Measurements from ENCODE around the gene STK38L.

STK38L gene

DNA sequence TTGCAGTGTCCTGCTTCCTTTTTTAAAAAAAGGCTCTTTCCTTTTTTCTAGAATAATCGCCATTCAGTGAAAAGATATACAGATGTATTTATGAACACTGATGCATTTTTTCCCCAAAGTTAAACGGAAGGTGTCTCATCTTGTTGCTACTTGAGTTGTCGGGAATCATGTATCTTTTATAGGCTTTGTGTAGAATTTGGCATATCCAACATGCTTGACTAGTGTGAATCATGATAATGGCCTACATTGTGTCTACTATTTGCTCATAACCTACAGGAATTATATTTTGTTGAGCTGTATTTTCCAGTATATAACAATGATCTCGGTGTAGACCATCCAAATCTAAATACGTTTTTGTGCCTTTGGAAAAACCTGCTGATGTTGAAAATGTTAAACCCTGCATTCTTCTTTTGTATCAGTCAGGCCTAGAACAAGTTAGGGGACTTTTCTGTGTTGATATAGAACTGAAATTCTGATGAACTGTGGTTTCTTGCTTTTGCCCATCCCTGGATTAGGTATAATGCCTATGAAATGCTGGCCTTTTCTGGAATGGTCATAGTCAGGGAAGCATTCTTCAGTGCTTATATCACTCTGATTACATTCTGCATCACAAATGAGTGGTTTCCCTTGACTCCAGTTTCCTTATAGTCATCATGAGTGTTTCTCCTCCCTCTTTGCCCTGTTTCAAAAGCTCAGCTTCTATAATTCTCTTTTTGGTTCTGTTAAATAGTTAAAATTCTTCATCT, 99.3 kb downstream of the STK38L start:
- WGBS: 68% methylated on average over 5 of the region's 5 CpGs
- H4K8ac ChIP-seq (ENCODE audit: low read length): no peak overlapping the region
- H3K79me1 ChIP-seq (replicated peaks; ENCODE audit: low read length, poor library complexity, severe bottlenecking): peaks cover 11% of the 10 kb centered on the region
- H3K14ac ChIP-seq (ENCODE audit: low read length in 2 of 2): no peak overlapping the region
- H3K4ac ChIP-seq (ENCODE audit: low read depth in 1 of 2, low read length in 2 of 2): no peak overlapping the region
- no peak overlapping the region for H2BK120ac ChIP-seq (ENCODE audit: low read depth, low read length)
- H3K23ac ChIP-seq (ENCODE audit: low read length in 2 of 2): no peak overlapping the region
- no peak overlapping the region for H2BK12ac ChIP-seq (ENCODE audit: low read length in 2 of 2)
- H3K27me3 ChIP-seq (ENCODE audit: control insufficient read depth in 1 of 2, insufficient read depth in 1 of 2, low read length in 2 of 2): no peaks in the 10 kb centered on the region
- DNase-seq: peak; percentile 89
- H3K36me3 ChIP-seq (ENCODE audit: control insufficient read depth in 1 of 2, insufficient read depth in 2 of 2, low read depth in 1 of 2, low read length in 2 of 2): no peaks in the 10 kb centered on the region
- peak overlapping the region; percentile 71 for H3K27ac ChIP-seq (ENCODE audit: low read length, poor library complexity, severe bottlenecking)
- no peak overlapping the region for H3K4me3 ChIP-seq (ENCODE audit: insufficient read depth in 1 of 2, low read depth in 1 of 2, low read length in 2 of 2)
- H3K18ac ChIP-seq (ENCODE audit: low read depth in 1 of 2, low read length in 2 of 2): no peak overlapping the region
- H3K9me3 ChIP-seq (ENCODE audit: control insufficient read depth, low read length): no peaks in the 10 kb centered on the region
- no peak overlapping the region for H4K91ac ChIP-seq (ENCODE audit: low read length)
- peak overlapping the region; percentile 77 for H3K9ac ChIP-seq (ENCODE audit: low read length)
- no peak overlapping the region for H2AK5ac ChIP-seq (ENCODE audit: low read length, severe bottlenecking)
- H2BK5ac ChIP-seq (ENCODE audit: low read depth, low read length, poor library complexity, severe bottlenecking): no peak overlapping the region
- H2BK15ac ChIP-seq (ENCODE audit: low read depth, poor library complexity, severe bottlenecking): no peak overlapping the region
- H2AFZ ChIP-seq (ENCODE audit: low read depth, low read length): no peak overlapping the region
- no peak overlapping the region for H3K4me2 ChIP-seq (ENCODE audit: low read length, poor library complexity, severe bottlenecking)
- H3K4me1 ChIP-seq (ENCODE audit: control insufficient read depth, insufficient read depth, low read depth, low read length): no peaks in the 10 kb centered on the region

DNA sequence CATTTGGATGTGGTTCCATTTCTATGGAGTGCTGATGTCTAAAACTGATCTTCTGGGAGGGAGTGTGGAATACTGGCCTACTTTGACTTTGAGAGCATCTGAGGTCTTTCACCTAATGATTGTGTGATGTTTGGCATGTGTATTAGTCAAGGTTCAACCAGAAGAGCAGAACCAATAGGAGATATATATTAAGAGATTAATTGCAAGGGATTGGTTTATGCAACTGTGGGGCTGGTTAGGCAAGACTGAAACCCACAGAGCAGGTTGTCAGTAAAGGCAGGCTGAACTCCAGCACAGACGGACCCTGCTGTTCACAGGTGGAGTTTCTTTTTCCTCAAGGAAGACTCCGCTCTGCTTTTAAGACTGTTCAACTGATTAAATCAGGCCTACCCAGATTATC, 100.2 kb downstream of the STK38L start:
- H2BK5ac ChIP-seq (ENCODE audit: low read depth, low read length, poor library complexity, severe bottlenecking): no peak overlapping the region
- no peak overlapping the region for H3K4me2 ChIP-seq (ENCODE audit: low read length, poor library complexity, severe bottlenecking)
- no peak overlapping the region for H2BK120ac ChIP-seq (ENCODE audit: low read depth, low read length)
- H3K9ac ChIP-seq (ENCODE audit: low read length): peak overlapping the region; percentile 77
- H3K4me1 ChIP-seq (ENCODE audit: control insufficient read depth, insufficient read depth, low read depth, low read length): no peaks in the 10 kb centered on the region
- H3K27me3 ChIP-seq (ENCODE audit: control insufficient read depth in 1 of 2, insufficient read depth in 1 of 2, low read length in 2 of 2): no peaks in the 10 kb centered on the region
- H4K8ac ChIP-seq (ENCODE audit: low read length): no peak overlapping the region
- no peak overlapping the region for H3K4ac ChIP-seq (ENCODE audit: low read depth in 1 of 2, low read length in 2 of 2)
- H3K4me3 ChIP-seq (ENCODE audit: insufficient read depth in 1 of 2, low read depth in 1 of 2, low read length in 2 of 2): no peak overlapping the region
- H4K91ac ChIP-seq (ENCODE audit: low read length): no peak overlapping the region
- H3K36me3 ChIP-seq (ENCODE audit: control insufficient read depth in 1 of 2, insufficient read depth in 2 of 2, low read depth in 1 of 2, low read length in 2 of 2): no peaks in the 10 kb centered on the region
- WGBS: 94% methylated on average over 2 of the region's 2 CpGs
- no peak overlapping the region for H3K18ac ChIP-seq (ENCODE audit: low read depth in 1 of 2, low read length in 2 of 2)
- H2AK5ac ChIP-seq (ENCODE audit: low read length, severe bottlenecking): peak overlapping the region; percentile 83
- H2AFZ ChIP-seq (ENCODE audit: low read depth, low read length): no peak overlapping the region
- no peak overlapping the region for H3K23ac ChIP-seq (ENCODE audit: low read length in 2 of 2)
- DNase-seq: no peak
- no peak overlapping the region for H3K14ac ChIP-seq (ENCODE audit: low read length in 2 of 2)
- H2BK15ac ChIP-seq (ENCODE audit: low read depth, poor library complexity, severe bottlenecking): no peak overlapping the region
- H3K9me3 ChIP-seq (ENCODE audit: control insufficient read depth, low read length): no peaks in the 10 kb centered on the region
- peaks cover 11% of the 10 kb centered on the region for H3K79me1 ChIP-seq (replicated peaks; ENCODE audit: low read length, poor library complexity, severe bottlenecking)
- H2BK12ac ChIP-seq (ENCODE audit: low read length in 2 of 2): no peak overlapping the region
- peak overlapping the region; percentile 26 for H3K27ac ChIP-seq (ENCODE audit: low read length, poor library complexity, severe bottlenecking)

DNA sequence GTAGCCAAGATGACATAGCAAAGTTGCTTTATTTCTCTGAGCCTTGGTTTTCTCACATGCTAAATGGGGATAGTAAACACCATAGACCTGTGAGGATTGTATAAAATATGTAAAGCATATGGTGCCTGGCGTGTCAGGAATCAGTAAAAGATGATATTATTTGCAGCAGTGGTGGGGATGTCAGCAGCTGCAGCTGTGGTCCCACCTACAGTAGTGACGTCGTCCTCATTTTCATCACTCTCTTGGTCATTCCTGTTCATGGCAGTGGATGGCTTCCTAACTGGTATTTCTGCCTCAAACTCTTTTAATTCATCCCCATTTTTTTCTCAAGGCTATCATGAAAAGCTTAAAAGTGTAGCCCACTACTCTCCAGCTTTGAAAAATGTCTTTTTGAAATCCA, 100.7 kb downstream of the STK38L start:
- Histone ChIP-seq H3K27me3 (ENCODE audit: control insufficient read depth in 1 of 2, insufficient read depth in 1 of 2, low read length in 2 of 2) (no peaks in the 10 kb centered on the region), H3K14ac (ENCODE audit: low read length in 2 of 2) (no peak overlapping the region), H3K18ac (ENCODE audit: low read depth in 1 of 2, low read length in 2 of 2) (no peak overlapping the region), H3K36me3 (ENCODE audit: control insufficient read depth in 1 of 2, insufficient read depth in 2 of 2, low read depth in 1 of 2, low read length in 2 of 2) (no peaks in the 10 kb centered on the region), H2AK5ac (ENCODE audit: low read length, severe bottlenecking) (no peak overlapping the region), H3K4me2 (ENCODE audit: low read length, poor library complexity, severe bottlenecking) (no peak overlapping the region), H3K27ac (ENCODE audit: low read length, poor library complexity, severe bottlenecking) (no peak overlapping the region), H3K4me3 (ENCODE audit: insufficient read depth in 1 of 2, low read depth in 1 of 2, low read length in 2 of 2) (no peak overlapping the region), H2BK15ac (ENCODE audit: low read depth, poor library complexity, severe bottlenecking) (no peak overlapping the region), H3K4ac (ENCODE audit: low read depth in 1 of 2, low read length in 2 of 2) (no peak overlapping the region), H2AFZ (ENCODE audit: low read depth, low read length) (no peak overlapping the region), H3K79me1 (replicated peaks; ENCODE audit: low read length, poor library complexity, severe bottlenecking) (peaks cover 11% of the 10 kb centered on the region), H2BK5ac (ENCODE audit: low read depth, low read length, poor library complexity, severe bottlenecking) (no peak overlapping the region), H3K4me1 (ENCODE audit: control insufficient read depth, insufficient read depth, low read depth, low read length) (no peaks in the 10 kb centered on the region), H3K9me3 (ENCODE audit: control insufficient read depth, low read length) (no peaks in the 10 kb centered on the region), H4K91ac (ENCODE audit: low read length) (no peak overlapping the region), H2BK120ac (ENCODE audit: low read depth, low read length) (no peak overlapping the region), H4K8ac (ENCODE audit: low read length) (no peak overlapping the region), H3K9ac (ENCODE audit: low read length) (no peak overlapping the region), H2BK12ac (ENCODE audit: low read length in 2 of 2) (no peak overlapping the region), H3K23ac (ENCODE audit: low read length in 2 of 2) (no peak overlapping the region)
- no peak for DNase-seq
- 74% methylated on average over 3 of the region's 3 CpGs for whole genome bisulfite sequencing

DNA sequence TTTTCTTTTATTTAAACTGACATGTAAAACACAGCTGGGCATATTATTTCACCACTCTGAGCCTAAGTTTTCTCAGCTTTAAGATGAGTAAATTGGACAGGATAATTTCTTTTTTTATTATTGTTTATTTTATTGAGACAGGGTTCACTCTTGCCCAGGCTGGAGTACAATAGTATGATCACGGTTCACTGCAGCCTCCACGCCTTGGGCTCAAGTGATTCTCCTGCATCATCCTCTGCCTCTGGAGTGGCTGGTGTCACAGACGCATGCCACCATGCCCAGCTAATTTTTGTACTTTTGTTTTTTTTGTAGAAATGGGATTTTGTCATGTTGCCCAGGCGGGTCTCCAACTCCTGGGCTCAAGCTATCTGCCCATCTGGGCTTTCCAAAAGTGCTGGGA, 101.3 kb downstream of the STK38L start:
- 91% methylated on average over 3 of the region's 4 CpGs for WGBS

More for the DNA sequence above, 101.3 kb downstream of the STK38L start:
- Histone ChIP-seq H3K36me3 (ENCODE audit: control insufficient read depth in 1 of 2, insufficient read depth in 2 of 2, low read depth in 1 of 2, low read length in 2 of 2) (no peaks in the 10 kb centered on the region), H3K4ac (ENCODE audit: low read depth in 1 of 2, low read length in 2 of 2) (no peak overlapping the region), H3K79me1 (replicated peaks; ENCODE audit: low read length, poor library complexity, severe bottlenecking) (peaks cover 11% of the 10 kb centered on the region), H3K14ac (ENCODE audit: low read length in 2 of 2) (no peak overlapping the region), H3K9ac (ENCODE audit: low read length) (no peak overlapping the region), H4K91ac (ENCODE audit: low read length) (no peak overlapping the region), H2AK5ac (ENCODE audit: low read length, severe bottlenecking) (no peak overlapping the region), H3K23ac (ENCODE audit: low read length in 2 of 2) (no peak overlapping the region), H2BK12ac (ENCODE audit: low read length in 2 of 2) (no peak overlapping the region), H3K4me2 (ENCODE audit: low read length, poor library complexity, severe bottlenecking) (no peak overlapping the region), H3K4me3 (ENCODE audit: insufficient read depth in 1 of 2, low read depth in 1 of 2, low read length in 2 of 2) (no peak overlapping the region), H3K4me1 (ENCODE audit: control insufficient read depth, insufficient read depth, low read depth, low read length) (no peaks in the 10 kb centered on the region), H3K27me3 (ENCODE audit: control insufficient read depth in 1 of 2, insufficient read depth in 1 of 2, low read length in 2 of 2) (no peaks in the 10 kb centered on the region), H2AFZ (ENCODE audit: low read depth, low read length) (no peak overlapping the region), H3K27ac (ENCODE audit: low read length, poor library complexity, severe bottlenecking) (no peak overlapping the region), H3K9me3 (ENCODE audit: control insufficient read depth, low read length) (no peaks in the 10 kb centered on the region), H4K8ac (ENCODE audit: low read length) (no peak overlapping the region), H2BK120ac (ENCODE audit: low read depth, low read length) (no peak overlapping the region), H2BK15ac (ENCODE audit: low read depth, poor library complexity, severe bottlenecking) (no peak overlapping the region), H3K18ac (ENCODE audit: low read depth in 1 of 2, low read length in 2 of 2) (no peak overlapping the region), H2BK5ac (ENCODE audit: low read depth, low read length, poor library complexity, severe bottlenecking) (no peak overlapping the region)
- DNase-seq: no peak

Measured in mesenchymal stem cell (in vitro differentiated cells and primary cell).